CD4-positive, alpha-beta memory T cell (primary cell): ENCODE data around the gene UGT1A4. TPM values are rescaled to one million over a fixed set of nuclear protein-coding genes. Genes with fewer than 3 reads are reported as not detected.
A peak's percentile ranks its signal among the peaks of the same experiment; 100 is the strongest.
"Not testable (repeated sequence)": the region's sequence is repeated elsewhere in the genome, so short reads cannot be mapped to it uniquely, and the experiment has no call there.

Source experiments
- CTCF ChIA-PET: fragments of 350-600 bp; sonication (Branson Sonifier 250); formaldehyde crosslinking; loops from one replicate; lab custom pipeline; 2021; ENCODE audit warnings: inconsistent platforms; ENCODE audit not compliant: partially characterized antibody; lab: Charles Lee
- POLR2A ChIA-PET: fragments of 350-600 bp; sonication (Branson Sonifier 250); formaldehyde crosslinking; loops from one replicate; lab custom pipeline; 2021; ENCODE audit not compliant: partially characterized antibody; lab: Charles Lee
- DNase-seq, 5 donors: peaks; one replicate each; pipeline versions ENCODE4 v3.0.0 to v3.0.0-alpha.2; 2020 to 2022; ENCODE audit warnings: mixed read lengths in 1 of 5
- H3K27ac ChIP-seq: one replicate; pipeline ENCODE4 v1.7.0; 2013; ENCODE audit warnings: low read depth, low read length
- H3K27me3 ChIP-seq: 2 replicates; pipeline ENCODE4 v1.7.0; 2013; ENCODE audit warnings: mild to moderate bottlenecking, low read length, moderate library complexity; ENCODE audit not compliant: insufficient read depth
- H3K36me3 ChIP-seq: 2 replicates; pipeline ENCODE4 v1.7.0; 2013; ENCODE audit warnings: mild to moderate bottlenecking, low read length, moderate library complexity; ENCODE audit not compliant: insufficient read depth
- H3K4me1 ChIP-seq: 2 replicates; pipeline ENCODE4 v1.7.0; 2013; ENCODE audit warnings: mild to moderate bottlenecking, low read length, moderate library complexity; ENCODE audit not compliant: insufficient read depth
- H3K4me3 ChIP-seq, 2 donors: one replicate each; pipeline ENCODE4 v1.7.0; 2013; ENCODE audit warnings: low read length in 2 of 2, mild to moderate bottlenecking in 1 of 2
- H3K9me3 ChIP-seq, 2 donors: one replicate each; pipeline ENCODE4 v1.7.0; 2013; ENCODE audit warnings: low read length in 2 of 2, control low read depth in 1 of 2; ENCODE audit not compliant: control insufficient read depth in 1 of 2
- H3K27ac Mint-ChIP-seq, 7 donors: one replicate each; pipeline ENCODE4 v1.8.0; 2020 to 2021; ENCODE audit warnings: mixed read lengths in 7 of 7, mild to moderate bottlenecking in 6 of 7, inconsistent platforms in 3 of 7, moderate library complexity in 3 of 7
- H3K27me3 Mint-ChIP-seq, 2 donors: one replicate each; pipeline ENCODE4 v1.8.0; 2020 to 2021; ENCODE audit warnings: mixed read lengths in 2 of 2
- H3K36me3 Mint-ChIP-seq, 2 donors: one replicate each; pipeline ENCODE4 v1.8.0; 2020 to 2021; ENCODE audit warnings: mixed read lengths in 2 of 2, inconsistent platforms in 1 of 2, mild to moderate bottlenecking in 1 of 2
- H3K4me1 Mint-ChIP-seq, 4 donors: one replicate each; pipeline ENCODE4 v1.8.0; 2020 to 2021; ENCODE audit warnings: mixed read lengths in 4 of 4, mild to moderate bottlenecking in 1 of 4
- H3K4me3 Mint-ChIP-seq, 8 donors: one replicate each; pipeline ENCODE4 v1.8.0; 2020 to 2021; ENCODE audit warnings: mixed read lengths in 8 of 8, mild to moderate bottlenecking in 7 of 8, moderate library complexity in 6 of 8, inconsistent platforms in 3 of 8
- H3K9me3 Mint-ChIP-seq, 8 donors: one replicate each; pipeline ENCODE4 v1.8.0; 2020 to 2021; ENCODE audit warnings: mixed read lengths in 8 of 8, mild to moderate bottlenecking in 5 of 8, inconsistent platforms in 3 of 8, moderate library complexity in 1 of 8
- intact Hi-C: fragments of 100-400 bp; cut with micrococcal nuclease; formaldehyde crosslinking; loops from one replicate; pipeline ENCODE4 v1.15.1; 2023
- polyA plus RNA-seq, 2 donors: library from polyadenylated mRNA; unstranded; fragments of 300-500 nt; fragmentation: Illumina TruSeq; gene quantifications; one replicate each; pipeline ENCODE4 v1.2.3, GENCODE V29; 2021
- total RNA-seq, 2 experiments: library from RNA; stranded (reverse); gene quantifications; one replicate each; pipeline ENCODE4 v1.2.3, GENCODE V29; 2021

Gene UGT1A4
- total and polyA plus RNA-seq, 4 experiments from 2014 or later = not detected

GRCh38 chr2:233711312-233712008 is 7.1 kb upstream of the UGT1A4 start:
- Histone ChIP-seq H3K27me3 (no peaks in the 10 kb centered on the region), H3K36me3 (no peaks in the 10 kb centered on the region), H3K4me1 (no peaks in the 10 kb centered on the region), H3K27ac (no peak overlapping the region), H3K9me3 (no peaks in the 10 kb centered on the region), H3K4me3 (no peak overlapping the region)
- Mint-ChIP-seq H3K27ac (no peak overlapping the region), H3K4me1 (no peaks in the 10 kb centered on the region), H3K27me3 (peaks cover 33% of the 10 kb centered on the region in 2 donors), H3K36me3 (no peaks in the 10 kb centered on the region), H3K9me3 (peaks cover 0 to 2% (median 0%) of the 10 kb centered on the region in 8 donors), H3K4me3 (no peak overlapping the region)
- intact Hi-C loops = loop anchor here (5.0 kb wide), 1 partner anchor 1104 kb away; no protein-coding TSS in a partner anchor
- ChIA-PET POLR2A (no interaction called here), CTCF (interaction anchor here (0.9 to 1.5 kb wide), 4 partner anchors 10 to 37 kb away, joined by 3 to 4 read pairs (median 3); no protein-coding TSS in a partner anchor)
- peak; percentile 32 to 58 (median 44) for DNase-seq

DNA sequence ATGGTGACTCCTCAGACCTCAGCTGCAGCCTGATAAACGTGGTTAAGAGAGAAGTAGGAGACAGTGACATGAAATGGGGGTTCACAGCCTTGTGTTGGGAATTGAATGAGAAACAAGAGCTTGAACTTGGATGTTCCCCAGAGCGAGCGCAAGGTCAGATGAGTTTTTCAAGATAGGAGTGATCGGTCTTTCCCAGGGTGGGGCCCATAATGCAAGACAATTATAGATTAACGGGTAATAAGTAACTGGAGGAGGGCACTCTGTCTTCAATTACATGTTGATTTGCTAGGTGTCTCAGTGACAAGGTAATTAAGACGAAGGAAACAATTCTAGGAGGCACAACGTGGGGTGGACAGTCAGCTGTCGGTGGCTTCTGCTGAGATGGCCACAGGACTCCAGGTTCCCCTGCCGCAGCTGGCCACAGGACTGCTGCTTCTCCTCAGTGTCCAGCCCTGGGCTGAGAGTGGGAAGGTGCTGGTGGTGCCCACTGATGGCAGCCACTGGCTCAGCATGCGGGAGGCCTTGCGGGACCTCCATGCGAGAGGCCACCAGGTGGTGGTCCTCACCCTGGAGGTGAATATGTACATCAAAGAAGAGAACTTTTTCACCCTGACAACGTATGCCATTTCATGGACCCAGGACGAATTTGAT is 5.8 kb upstream of the UGT1A4 start, which contains the start of gene UGT1A5:
TSS of gene UGT1A5 (plus strand) at position 297 of the 651 bp plus-strand sequence. CDS start at position 382, 85 bp downstream.
- Mint-ChIP-seq H3K36me3 (no peaks in the 10 kb centered on the region), H3K4me1 (no peaks in the 10 kb centered on the region), H3K4me3 (no peak within 1 kb of the TSS), H3K27ac (peak within 1 kb of the TSS in 1 of 7 donors; percentile 31), H3K27me3 (peaks cover 29 to 36% of the 10 kb centered on the region in 2 donors), H3K9me3 (peaks cover 0 to 2% (median 0%) of the 10 kb centered on the region in 8 donors)
- intact Hi-C loops = loop anchor here (5.0 kb wide), 1 partner anchor 1105 kb away; no protein-coding TSS in a partner anchor
- POLR2A ChIA-PET = no interaction called here
- no peak within 1 kb of the TSS for H3K4me3 ChIP-seq
- no peak for DNase-seq
- H3K36me3 ChIP-seq = no peaks in the 10 kb centered on the region
- no peaks in the 10 kb centered on the region for H3K27me3 ChIP-seq
- CTCF ChIA-PET = interaction anchor here (1.5 kb wide), 1 partner anchor 8 kb away, joined by 4 read pairs; no protein-coding TSS in a partner anchor
- H3K4me1 ChIP-seq = no peaks in the 10 kb centered on the region
- H3K27ac ChIP-seq = no peak within 1 kb of the TSS
- no peaks in the 10 kb centered on the region for H3K9me3 ChIP-seq

- CTCF ChIA-PET = no interaction called here
Measured at GRCh38 chr2:233713262-233713615, 5.3 kb upstream of the UGT1A4 start.

GRCh38 chr2:233714121-233714520 is 4.4 kb upstream of the UGT1A4 start:
- Histone ChIP-seq H3K9me3 (no peaks in the 10 kb centered on the region), H3K27me3 (no peaks in the 10 kb centered on the region), H3K36me3 (no peaks in the 10 kb centered on the region), H3K27ac (no peak overlapping the region), H3K4me1 (no peaks in the 10 kb centered on the region), H3K4me3 (no peak overlapping the region)
- Mint-ChIP-seq H3K27ac (no peak overlapping the region), H3K27me3 (peaks cover 26 to 31% of the 10 kb centered on the region in 2 donors), H3K4me1 (no peaks in the 10 kb centered on the region), H3K9me3 (peaks cover 0 to 2% (median 0%) of the 10 kb centered on the region in 8 donors), H3K36me3 (no peaks in the 10 kb centered on the region), H3K4me3 (no peak overlapping the region)
- intact Hi-C loops = loop anchor here (5.0 kb wide), 1 partner anchor 1107 kb away; no protein-coding TSS in a partner anchor
- POLR2A ChIA-PET = no interaction called here
- DNase-seq = no peak
- CTCF ChIA-PET = no interaction called here

More at GRCh38 chr2:233713262-233713615, 5.3 kb upstream of the UGT1A4 start:
- DNase-seq = no peak
- H3K27ac ChIP-seq = no peak overlapping the region
- H3K36me3 ChIP-seq = no peaks in the 10 kb centered on the region
- no peaks in the 10 kb centered on the region for H3K9me3 ChIP-seq
- no peaks in the 10 kb centered on the region for H3K4me1 Mint-ChIP-seq
- H3K27me3 Mint-ChIP-seq = peaks cover 24 to 31% of the 10 kb centered on the region in 2 donors
- H3K36me3 Mint-ChIP-seq = no peaks in the 10 kb centered on the region
- peak overlapping the region in 1 of 7 donors; percentile 31 for H3K27ac Mint-ChIP-seq
- H3K4me1 ChIP-seq = no peaks in the 10 kb centered on the region
- intact Hi-C loops = loop anchor here (5.0 kb wide), 1 partner anchor 1106 kb away; no protein-coding TSS in a partner anchor
- POLR2A ChIA-PET = no interaction called here
- peaks cover 0 to 2% (median 0%) of the 10 kb centered on the region in 8 donors for H3K9me3 Mint-ChIP-seq
- no peaks in the 10 kb centered on the region for H3K27me3 ChIP-seq
- no peak overlapping the region for H3K4me3 Mint-ChIP-seq
- no peak overlapping the region for H3K4me3 ChIP-seq

GRCh38 chr2:233728723-233729301 is 10.3 kb downstream of the UGT1A4 start, which contains the start of gene UGT1A3:
TSS of gene UGT1A3 (plus strand) at chr2:233729042. CDS start at chr2:233729127, 85 bp downstream.
- peaks cover 12 to 17% of the 10 kb centered on the region in 2 donors for H3K27me3 Mint-ChIP-seq
- POLR2A ChIA-PET = no interaction called here
- H3K27ac Mint-ChIP-seq = no peak within 1 kb of the TSS

GRCh38 chr2:233736868-233737653 is 18.5 kb downstream of the UGT1A4 start:
- POLR2A ChIA-PET, H3K27me3 ChIP-seq, H3K36me3 Mint-ChIP-seq, H3K27ac ChIP-seq, H3K4me1 Mint-ChIP-seq, DNase-seq, H3K9me3 Mint-ChIP-seq, H3K4me1 ChIP-seq, CTCF ChIA-PET, H3K9me3 ChIP-seq, H3K27ac Mint-ChIP-seq, H3K36me3 ChIP-seq, H3K4me3 ChIP-seq, H3K4me3 Mint-ChIP-seq, intact Hi-C loops: not testable (repeated sequence)
- peaks cover 18 to 31% of the 10 kb centered on the region in 2 donors for H3K27me3 Mint-ChIP-seq

More at GRCh38 chr2:233728723-233729301, 10.3 kb downstream of the UGT1A4 start, which contains the start of gene UGT1A3:
- Histone ChIP-seq H3K36me3 (no peaks in the 10 kb centered on the region), H3K9me3 (no peaks in the 10 kb centered on the region), H3K27ac (no peak within 1 kb of the TSS), H3K4me1 (no peaks in the 10 kb centered on the region), H3K27me3 (no peaks in the 10 kb centered on the region), H3K4me3 (no peak within 1 kb of the TSS)
- intact Hi-C loops = no loop called here
- no peak for DNase-seq
- Mint-ChIP-seq H3K4me3 (no peak within 1 kb of the TSS), H3K9me3 (peaks cover 0 to 3% (median 0%) of the 10 kb centered on the region in 8 donors), H3K36me3 (no peaks in the 10 kb centered on the region), H3K4me1 (no peaks in the 10 kb centered on the region)
- CTCF ChIA-PET = no interaction called here
